Muscle of back (tissue), 11 donors: ENCODE data around the gene RAP1GDS1. TPM values are rescaled to one million over a fixed set of nuclear protein-coding genes. Genes with fewer than 3 reads are reported as not detected.
"Not testable (repeated sequence)": the region's sequence is repeated elsewhere in the genome, so short reads cannot be mapped to it uniquely, and the experiment has no call there.

Source experiments
- DNase-seq, 3 donors: peaks; one replicate each; pipeline versions ENCODE4 v3.0.0 to v3.0.0-alpha.2; 2013
- polyA plus RNA-seq, 10 donors: library from polyadenylated mRNA; unstranded; fragments of 120-200 nt; gene quantifications; one replicate each; pipeline ENCODE4 v1.2.1, GENCODE V29; 2013; ENCODE audit not compliant: insufficient read length in 10 of 10

Gene RAP1GDS1
- polyA plus RNA-seq, 10 donors, result 19.1 to 28.7 (median 24.2) TPM

DNA sequence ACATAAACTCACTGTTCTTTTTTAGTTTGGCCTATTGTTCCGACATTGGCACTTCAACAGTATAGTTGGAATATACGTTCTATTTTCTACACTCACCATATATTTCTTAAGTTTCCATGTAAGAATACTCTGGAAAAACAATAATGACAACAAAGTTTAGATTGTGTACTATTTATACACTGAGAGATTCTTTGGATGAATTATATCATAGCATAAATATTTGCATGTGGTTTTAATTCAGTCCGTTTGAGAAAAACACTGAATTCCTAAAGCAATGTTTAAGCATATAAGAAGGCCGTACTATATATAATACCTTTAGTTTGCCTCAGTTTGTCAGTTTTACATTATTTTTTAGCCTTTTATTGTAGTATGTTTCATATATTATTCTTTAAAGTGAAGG is 82.4 kb downstream of the RAP1GDS1 start:
- peak in 2 of 3 donors; percentile 20 to 32 for DNase-seq

DNA sequence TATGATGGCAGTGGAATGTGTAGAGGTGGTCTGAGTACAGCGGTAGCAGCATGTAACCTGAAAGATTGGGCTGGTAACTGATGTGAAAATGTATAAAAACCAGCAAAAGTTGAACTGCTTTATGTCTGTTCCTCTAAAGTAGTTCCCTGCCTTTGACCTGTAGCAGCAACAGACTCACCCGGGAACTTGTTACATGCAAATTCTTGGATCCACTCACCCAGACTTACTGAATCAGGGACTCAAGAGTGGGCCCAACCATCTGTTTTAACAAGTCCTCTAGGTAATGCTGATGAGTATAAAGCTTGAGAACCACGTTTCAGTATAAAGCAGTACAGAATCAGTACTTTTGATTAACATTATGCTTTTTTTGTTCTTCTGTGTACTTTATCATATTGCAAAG is 84.7 kb downstream of the RAP1GDS1 start:
- no peak for DNase-seq

DNA sequence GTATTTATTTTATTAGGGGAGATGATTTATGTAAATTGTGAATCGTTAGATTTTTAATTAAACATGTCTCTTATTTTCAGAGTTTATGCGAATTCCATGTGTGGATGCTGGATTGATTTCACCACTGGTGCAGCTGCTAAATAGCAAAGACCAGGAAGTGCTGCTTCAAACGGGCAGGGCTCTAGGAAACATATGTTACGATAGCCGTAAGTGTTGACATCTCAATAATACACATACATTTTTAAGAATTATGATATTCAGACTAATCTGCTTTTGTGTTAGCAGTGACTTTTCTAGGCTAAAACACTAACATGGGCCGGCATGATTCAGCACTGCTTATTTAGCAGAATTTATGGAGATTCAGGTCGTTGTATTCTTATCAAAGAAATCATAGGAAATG is 91.2 kb downstream of the RAP1GDS1 start:
- DNase-seq, result peak in 1 of 3 donors; percentile 30

DNA sequence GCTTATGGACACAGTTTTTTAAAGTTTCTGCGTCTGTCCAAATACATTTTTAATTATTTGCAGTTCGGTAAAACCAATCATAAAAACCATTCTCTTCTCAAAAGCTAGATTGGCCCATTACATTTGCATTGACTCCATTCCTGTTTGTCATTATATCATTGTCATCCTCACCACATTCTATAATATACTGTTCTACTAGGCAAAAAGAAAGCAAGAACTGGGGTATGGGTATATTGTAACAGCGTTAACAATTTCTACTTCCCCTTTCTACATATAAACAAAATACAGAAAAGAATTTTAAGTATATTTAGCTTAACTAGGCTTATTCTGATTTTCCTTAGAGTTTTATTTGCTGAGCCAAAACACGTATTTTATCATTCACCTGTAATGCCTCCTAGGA is 91.8 kb downstream of the RAP1GDS1 start:
- no peak for DNase-seq

DNA sequence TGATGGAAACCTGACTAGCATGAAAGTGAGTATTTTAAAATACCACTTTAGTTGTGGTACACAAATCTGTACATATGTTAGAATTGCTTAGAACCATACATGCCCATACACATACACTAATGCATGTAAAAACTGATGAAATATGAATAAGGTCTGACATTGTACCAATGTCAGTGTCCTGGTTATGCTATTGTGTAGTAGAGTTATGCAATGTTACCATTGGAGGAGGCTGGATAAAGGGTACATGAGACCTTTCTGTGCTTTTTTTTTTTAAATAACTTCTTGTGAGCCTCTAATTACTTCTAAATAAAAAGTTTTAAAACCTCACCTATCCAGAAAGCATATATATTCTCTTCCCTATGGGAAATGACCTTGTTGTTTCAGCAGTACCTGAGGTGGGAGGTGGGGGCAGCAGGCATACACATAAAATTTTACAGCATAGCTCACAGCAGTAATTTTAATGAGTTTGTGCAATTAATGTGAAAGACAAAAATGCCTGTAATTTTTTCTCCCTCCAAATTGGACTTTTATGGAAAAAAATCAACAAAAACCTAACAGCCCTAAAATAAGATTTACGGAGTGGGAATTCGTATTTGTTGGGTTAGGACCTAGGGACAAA is 97.6 kb downstream of the RAP1GDS1 start:
- no peak for DNase-seq

DNA sequence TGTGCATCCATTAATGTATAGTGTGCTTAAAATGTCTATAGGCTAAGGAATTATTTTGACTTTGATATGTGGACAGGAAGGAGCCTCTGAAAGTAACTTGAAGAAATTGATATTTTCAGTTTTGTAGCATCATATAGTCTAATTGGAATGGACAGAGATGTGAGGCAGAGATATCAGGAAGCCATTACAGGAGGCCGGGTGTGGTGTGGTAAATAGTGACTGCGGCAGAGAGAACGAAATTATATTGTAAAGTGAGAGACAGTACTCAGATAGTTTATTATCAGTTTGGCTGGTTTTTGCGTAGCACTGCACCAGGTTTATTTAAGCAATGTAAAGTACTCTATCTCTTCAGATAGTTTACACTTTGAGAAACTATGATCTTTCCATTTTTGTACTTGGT is 98.5 kb downstream of the RAP1GDS1 start:
- DNase-seq, result no peak

DNA sequence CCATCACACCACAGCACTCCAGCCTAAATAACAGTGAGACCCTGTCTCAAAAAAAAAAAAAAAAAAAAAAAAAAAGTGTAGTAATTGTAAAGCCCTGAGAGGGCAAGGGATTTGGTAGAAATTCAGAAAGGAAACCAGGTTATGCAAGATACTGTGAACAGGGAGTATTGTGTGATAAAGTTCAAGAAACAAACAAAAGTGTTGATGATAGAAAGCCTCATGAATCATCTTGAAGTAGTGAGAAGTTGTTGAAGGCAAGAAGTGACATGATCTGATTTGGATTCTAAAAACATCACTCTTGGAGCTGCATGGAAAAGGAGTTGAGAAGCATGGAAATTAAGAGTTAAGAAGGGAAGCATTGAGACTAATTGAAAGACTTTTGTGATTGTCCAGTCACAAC is 102.2 kb downstream of the RAP1GDS1 start:
- DNase-seq, result no peak

DNA sequence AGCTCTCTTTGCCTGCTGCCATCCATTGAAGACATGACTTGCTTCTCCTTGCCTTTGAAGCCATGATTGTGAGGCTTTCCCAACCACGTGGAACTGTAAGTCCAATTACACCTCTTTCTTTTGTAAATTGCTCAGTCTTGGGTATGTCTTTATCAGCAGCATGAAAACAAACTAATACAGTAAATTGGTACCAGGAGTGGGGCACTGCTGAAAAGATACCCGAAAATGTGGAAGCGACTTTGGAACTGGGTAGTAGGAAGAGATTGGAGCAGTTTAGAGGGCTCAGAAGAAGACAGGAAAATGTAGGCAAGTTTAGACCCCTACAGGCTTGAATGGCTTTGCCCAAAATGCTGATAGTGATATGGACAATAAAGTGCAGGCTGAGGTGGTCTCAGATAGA is 105.1 kb downstream of the RAP1GDS1 start:
- not testable (repeated sequence) for DNase-seq

DNA sequence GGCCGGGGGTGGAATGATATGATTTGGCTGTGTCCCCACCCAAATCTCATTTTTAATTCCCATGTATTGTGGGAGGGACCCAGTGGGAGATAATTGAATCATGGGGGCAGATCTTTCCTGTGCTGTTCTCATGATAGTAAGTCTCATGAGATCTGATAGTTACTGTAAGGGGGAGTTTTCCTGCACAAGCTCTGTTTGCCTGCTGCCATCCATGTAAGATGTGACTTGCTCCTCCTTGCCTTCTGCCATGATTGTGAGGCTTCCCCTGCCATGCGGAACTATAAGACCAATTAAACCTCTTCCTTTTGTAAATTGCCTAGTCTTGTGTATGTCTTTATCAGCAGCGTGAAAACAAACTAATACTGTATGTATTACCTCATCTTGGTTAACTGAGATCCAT is 106.8 kb downstream of the RAP1GDS1 start:
- not testable (repeated sequence) for DNase-seq

DNA sequence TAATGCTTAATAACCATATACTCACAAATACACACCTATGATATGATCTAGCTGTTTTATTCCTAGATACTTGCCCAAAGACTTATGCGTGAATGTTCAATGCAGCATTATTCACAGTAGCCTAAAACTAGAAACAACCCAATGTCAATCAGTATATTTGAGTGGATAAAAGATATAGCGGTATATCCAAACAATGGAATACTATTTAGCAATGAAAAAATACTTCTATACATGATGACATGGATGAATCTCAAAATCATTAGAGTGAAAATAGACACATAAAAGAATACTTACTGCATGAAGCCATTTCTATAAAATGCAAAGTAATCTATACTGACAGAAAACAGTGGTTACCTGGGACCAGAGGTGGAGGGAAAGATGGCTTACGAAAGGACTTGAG is 108.1 kb downstream of the RAP1GDS1 start:
- no peak for DNase-seq

DNA sequence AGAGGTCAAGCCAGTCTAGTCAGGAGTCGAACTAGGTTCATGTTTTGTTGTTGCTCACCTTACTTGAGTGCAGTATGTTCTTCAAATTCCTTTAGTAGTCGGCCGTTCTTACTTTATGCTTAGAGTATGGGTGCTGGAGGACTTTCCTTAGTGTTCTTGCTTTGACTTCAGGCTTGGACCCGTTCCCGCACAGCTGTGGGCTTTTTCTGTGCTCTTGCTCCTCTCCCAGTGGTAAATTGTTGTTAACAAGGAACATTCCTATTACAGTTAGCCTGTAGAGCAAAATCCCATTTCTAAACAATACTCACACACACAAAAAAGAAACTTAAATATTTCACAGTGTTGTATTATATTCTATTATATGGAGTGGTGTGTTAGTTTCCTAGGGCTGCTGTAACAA is 113.5 kb downstream of the RAP1GDS1 start:
- DNase-seq, result peak; percentile 56 to 91 (median 76)

DNA sequence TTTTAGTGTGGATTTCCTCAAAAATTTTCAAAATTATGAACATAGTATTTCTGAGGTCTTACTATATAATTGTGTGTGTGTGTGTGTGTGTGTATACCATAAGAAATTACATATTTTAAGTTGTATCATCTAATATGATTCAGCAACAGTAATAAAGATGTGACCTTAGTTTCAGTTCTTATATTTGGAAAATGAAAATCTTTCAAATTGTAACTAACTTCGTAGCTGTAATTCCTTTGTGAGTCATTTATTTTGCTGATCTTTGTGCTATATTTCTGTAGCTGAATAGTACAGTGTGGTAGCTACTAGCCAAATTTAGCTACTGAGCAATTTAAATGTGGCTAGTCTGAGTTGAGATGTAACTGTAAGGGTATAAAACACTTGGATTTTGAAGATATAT is 116.4 kb downstream of the RAP1GDS1 start:
- no peak for DNase-seq

DNA sequence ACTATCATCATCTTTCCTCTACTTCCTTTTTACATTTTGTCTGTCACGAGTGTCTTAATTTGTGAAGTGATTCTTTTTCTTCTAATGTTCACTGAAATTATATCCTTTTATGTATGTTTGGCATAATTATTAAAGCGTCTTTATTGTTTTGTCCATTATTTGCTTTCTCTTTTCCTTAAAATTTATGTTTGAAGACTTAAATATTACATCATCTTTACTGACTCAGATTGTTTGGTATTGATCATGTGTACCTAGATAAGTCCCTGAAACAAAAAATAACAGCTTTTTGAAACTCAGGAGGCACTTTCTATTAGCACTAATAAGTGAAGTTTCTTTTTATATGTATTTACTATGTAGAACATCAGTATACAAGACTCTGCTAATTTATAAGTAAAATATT is 120.1 kb downstream of the RAP1GDS1 start:
- no peak for DNase-seq

DNA sequence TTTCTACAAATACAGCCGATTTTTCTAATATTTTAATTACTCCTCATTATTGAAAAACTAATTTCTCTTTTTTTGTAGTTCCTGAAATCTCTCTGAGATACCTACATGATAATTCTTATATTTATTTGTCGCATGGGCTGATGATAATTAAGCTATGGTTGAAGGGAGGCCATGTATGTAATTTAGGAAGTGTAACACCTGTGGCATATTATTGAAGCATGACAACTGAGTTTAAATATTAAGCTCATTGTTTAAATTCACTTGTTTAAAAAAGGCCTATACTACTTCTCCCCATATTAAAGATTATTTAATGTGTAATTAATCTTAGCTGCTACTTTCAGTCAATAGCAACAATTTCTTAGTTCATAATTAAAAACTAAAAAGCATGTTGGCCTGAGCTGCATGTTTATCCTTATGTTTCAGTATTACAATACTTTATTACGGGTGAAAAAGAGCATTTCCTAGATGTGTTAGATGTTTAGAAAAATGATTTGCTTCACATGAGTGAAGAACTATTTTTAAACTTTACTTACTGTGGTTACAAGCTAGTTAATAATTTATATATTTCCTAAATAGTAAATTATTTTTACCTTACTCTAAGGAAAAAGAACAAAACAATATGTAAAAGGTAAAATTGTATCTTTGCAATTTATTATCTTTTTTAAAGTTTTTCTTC is 122.4 kb downstream of the RAP1GDS1 start:
- DNase-seq, result no peak

DNA sequence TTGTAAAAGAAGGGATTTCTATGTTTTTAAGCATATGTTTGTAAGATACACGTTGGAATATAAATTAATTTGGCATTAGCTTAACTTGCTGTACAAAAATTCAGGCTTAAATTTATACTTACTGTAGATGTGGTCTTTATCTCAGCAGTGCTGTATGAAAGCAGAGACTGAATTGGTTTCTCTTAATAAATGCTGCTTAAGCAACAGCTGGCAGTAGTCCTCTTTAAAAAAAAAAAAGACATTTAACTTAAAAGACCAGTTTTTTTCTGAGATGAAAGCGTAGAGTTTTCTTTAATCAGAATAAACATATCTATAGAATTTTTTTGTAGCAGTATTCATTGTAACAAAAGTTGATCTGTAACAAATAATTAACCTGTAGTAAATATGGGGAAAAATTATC is 124.6 kb downstream of the RAP1GDS1 start:
- DNase-seq, result no peak

DNA sequence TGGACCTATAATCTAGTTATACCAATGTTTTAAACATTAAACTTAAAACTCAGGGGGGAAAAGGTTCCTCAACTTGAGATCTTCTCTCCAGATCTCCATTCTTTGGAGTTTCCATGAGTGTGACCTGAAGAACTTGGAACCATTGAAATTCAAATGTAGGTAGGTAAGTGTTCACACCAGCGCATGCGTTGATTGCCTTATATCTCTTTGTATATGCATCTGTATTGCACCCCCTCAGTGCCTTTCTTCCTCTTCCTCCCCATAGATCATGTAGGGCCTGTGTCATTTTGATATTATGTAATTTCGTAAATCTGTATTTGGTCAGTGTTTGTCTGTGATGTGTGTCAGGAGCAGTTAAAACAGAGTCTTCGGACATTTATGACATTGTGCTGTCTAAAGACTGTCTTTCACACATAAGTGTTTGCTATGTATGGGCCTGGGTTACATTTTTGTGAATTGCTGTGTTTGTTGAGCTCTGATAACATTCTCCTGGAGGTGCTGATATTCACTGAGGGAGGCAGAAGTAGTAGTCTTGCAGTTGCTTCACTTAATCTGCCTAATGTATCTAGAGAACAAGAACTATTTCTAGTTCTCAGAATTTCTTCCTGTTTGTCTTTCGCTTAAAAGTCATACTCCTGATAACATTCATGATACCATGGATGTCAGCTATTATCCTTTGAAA is 126.3 kb downstream of the RAP1GDS1 start:
- no peak for DNase-seq

DNA sequence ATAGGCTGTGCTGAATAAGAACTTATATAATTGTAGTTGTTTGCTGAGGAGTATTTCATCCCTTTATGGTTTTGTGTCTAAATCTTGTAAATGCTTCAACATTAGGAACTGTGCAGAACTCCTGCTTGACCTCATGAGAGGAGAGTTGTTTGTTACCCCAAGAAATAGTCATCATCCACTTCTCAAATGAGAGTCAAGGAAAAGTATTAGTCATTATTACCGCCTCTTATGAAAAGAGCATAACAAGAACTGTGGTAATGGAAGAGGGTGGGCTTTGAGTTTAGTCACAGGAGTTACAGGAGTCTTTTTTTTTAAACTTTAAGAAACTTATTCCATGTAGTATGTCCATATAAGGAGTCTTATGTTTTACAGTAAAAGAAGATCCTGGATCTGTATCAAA is 132.9 kb downstream of the RAP1GDS1 start:
- no peak for DNase-seq

DNA sequence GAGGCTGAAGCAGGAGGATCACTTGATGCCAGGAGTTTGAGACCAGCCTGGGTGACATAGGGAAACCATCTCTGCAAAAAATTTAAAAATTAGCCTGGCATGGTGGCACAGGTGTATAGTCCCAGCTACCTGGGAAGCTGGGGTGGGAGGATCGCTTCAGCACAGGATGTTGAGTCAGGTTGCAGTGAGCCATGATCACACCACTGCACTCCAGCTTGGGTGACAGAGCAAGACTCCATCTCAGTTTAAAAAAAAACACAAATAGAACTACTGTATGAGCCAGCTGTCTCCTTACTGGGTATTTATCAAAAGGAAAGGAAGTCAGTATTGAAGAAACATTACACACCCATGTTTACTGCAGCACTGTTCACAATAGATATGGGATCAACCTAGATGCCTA is 138.7 kb downstream of the RAP1GDS1 start:
- DNase-seq, result no peak

DNA sequence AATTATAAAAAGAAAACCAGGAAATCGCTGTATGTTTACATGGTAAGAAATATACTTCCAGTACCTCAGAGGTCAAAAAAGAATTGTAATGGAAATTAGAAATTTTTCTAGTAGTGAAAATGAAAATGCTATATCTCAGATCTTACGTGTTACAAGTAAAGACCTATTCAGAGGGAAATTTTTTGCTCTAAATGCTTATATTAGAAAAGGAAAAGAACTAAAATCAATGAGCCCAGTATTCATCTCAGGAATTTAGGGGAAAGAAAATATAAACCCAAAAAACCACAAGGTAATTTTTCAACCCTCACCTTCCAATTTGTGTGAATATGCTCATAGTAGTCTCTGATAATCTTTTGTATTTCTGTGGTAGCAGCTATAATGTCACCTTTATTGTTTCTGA is 145.6 kb downstream of the RAP1GDS1 start:
- no peak for DNase-seq

DNA sequence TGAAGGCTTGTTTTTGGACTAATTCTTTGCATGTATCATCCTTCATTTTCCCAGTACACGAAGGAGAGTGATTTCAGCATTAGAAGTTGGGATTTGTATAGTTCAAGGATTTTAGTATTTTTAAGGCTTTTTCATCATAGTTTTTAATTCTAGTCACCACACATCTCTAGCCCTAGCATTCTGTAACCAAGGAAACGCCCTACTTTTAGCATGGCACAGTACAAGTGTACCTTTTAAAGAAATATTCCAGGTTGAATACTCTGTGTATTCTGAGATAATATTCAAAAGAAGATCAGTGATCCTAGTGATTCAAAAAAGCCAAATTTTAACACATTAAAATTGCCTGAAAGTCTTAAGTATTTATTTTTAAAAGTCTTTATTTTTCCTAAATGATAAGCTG is 150.5 kb downstream of the RAP1GDS1 start:
- no peak for DNase-seq

DNA sequence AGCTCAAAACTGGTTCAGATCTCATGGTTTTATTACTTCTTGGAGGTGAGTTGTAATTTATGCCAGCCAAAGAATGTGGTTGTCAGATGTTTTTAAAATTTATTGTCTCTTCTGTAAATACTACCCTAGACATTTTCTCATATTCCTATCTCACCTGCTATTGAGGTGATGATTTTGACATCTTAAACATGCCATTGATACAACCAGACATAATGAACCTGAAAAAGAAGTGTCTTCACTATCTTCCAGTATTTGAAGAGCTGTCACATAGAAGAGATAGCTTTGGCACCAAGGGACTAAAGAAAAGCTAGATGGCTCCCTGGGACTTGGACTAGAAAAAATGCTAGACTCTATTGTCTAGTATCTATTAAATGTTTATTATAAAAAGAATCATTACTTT is 155.7 kb downstream of the RAP1GDS1 start:
- no peak for DNase-seq

DNA sequence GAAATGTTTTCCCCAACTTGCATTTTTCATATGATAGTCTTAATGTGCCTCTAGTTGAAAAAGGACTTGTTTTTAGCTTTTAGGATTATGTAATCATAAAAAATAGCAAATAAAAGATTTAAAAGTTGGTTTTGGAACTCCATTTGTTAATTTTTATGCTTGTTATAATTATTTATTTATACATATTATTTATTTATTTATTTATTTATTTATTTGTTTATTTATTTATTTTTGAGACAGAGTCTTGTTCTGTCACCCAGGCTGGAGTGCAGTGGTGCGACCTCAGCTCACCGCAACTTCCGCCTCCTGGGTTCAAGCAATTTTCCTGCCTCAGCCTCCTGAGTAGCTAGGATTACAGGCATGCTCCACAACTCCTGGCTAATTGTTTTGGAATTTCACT is 159.0 kb downstream of the RAP1GDS1 start:
- DNase-seq, result not testable (repeated sequence)

DNA sequence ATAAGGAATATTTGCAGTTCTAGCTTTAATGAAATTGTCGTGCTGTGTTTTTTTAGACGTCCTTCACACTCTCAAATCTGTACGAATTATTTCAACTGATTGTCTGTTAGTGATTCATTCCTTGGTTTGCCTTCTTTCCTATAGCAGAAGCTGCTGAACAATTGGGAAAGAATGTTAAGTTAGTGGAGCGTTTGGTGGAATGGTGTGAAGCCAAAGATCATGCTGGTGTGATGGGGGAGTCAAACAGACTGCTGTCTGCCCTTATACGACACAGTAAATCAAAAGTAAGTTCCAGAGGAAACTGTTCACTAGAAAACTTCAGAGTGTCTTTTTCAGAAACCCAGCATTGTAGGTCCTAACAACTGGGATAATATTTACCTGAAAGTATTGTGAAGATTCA is 159.9 kb downstream of the RAP1GDS1 start:
- peak in 1 of 3 donors; percentile 53 for DNase-seq
